ENCODE results near the gene MOB3A. TPM values are rescaled to one million over a fixed set of nuclear protein-coding genes. Genes with fewer than 3 reads are reported as not detected.

The MOB3A gene
- total and polyA plus RNA-seq, 2 experiments from 2014 or later, result 2.9 to 5.9 TPM

DNA sequence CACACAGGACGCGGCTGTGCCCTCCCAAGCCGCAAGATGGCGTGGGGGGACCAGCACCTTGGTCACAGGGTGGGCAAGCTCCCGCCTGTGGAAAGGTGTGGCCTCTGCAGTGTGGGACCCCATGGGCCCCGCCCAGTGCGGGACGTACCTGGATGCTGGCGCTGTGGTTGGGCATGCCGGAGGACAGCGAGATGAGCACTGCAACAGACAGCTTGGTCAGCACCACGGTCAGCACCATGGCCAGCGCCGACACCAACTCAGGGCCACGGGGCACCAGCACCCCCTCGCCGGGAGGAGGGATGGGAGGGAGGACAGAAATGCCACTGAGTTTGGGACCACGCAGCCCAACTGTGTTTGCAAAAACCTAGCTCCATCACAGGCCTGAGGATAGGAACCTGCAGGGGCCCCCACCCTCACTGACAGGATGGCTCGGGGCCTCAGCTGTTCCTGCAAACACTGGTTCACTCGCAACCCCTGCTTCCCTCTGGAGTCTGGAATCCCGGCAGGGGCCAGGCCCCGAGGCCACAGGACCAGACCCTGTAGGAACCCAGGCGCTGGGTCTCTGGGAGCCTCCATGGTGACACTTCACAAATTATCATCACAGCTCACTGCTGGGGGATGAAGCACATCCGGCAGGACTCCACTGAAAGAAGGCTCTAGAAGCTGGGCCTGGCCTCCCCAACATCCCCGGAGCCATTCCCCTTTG is 27.7 kb upstream of the MOB3A start:
- H2AFZ ChIP-seq, result no peak overlapping the region
- H4K20me1 ChIP-seq (replicated peaks; ENCODE audit: insufficient read depth), result peaks cover 22% of the 10 kb centered on the region
- no peak overlapping the region for H3K27ac Mint-ChIP-seq
- H3K4me1 Mint-ChIP-seq, result no peaks in the 10 kb centered on the region
- peak; percentile 79 for ATAC-seq
- no peaks in the 10 kb centered on the region for H3K9me3 Mint-ChIP-seq
- H3K27ac ChIP-seq (ENCODE audit: low read depth), result no peak overlapping the region
- H3K27me3 ChIP-seq (ENCODE audit: insufficient read depth), result no peaks in the 10 kb centered on the region
- H3K79me2 ChIP-seq (replicated peaks; ENCODE audit: insufficient read depth), result no peaks in the 10 kb centered on the region; the same call in 1 of the 2 replicates
- peaks cover 8% of the 10 kb centered on the region for H3K27me3 Mint-ChIP-seq (ENCODE audit: insufficient read depth, low read depth, poor library complexity)
- peak; percentile 76 for DNase-seq (ENCODE audit: low spot score)
- H3K36me3 ChIP-seq (ENCODE audit: insufficient read depth), result peaks cover 37% of the 10 kb centered on the region
- no peak overlapping the region for H3K4me2 ChIP-seq
- no peak overlapping the region for H3K4me3 ChIP-seq
- no peaks in the 10 kb centered on the region for H3K4me1 ChIP-seq (ENCODE audit: insufficient read depth)
- peaks cover 4% of the 10 kb centered on the region; the same call in 1 of the 2 replicates for H3F3A ChIP-seq (replicated peaks; ENCODE audit: low read depth)
- H3K4me3 Mint-ChIP-seq, result no peak overlapping the region
- TF ChIP-seq ZNF114 (CRISPR knock-in tag; IDR thresholded peaks at IDR 0.05) (no peak), ZNF331 (CRISPR knock-in tag; IDR thresholded peaks at IDR 0.05; ENCODE audit: low read depth) (no peak), JUNB (IDR thresholded peaks at IDR 0.05; ENCODE audit: unreplicated experiment) (no peak), CREB1 (CRISPR knock-in tag; IDR thresholded peaks at IDR 0.05; ENCODE audit: low read depth) (no peak), ETS1 (IDR thresholded peaks at IDR 0.05) (no peak), EZH2 (IDR thresholded peaks at IDR 0.05; ENCODE audit: low read depth, unreplicated experiment) (no peak), STAT1 (IDR thresholded peaks at IDR 0.05; ENCODE audit: unreplicated experiment) (no peak), POLR2AphosphoS5 (IDR thresholded peaks at IDR 0.05; ENCODE audit: low read depth) (no peak; the same call in 1 of the 2 replicates), NANOG (IDR thresholded peaks at IDR 0.05; ENCODE audit: borderline replicate concordance) (no peak), EZH2phosphoT487 (IDR thresholded peaks at IDR 0.05; ENCODE audit: unreplicated experiment) (no peak), REST (IDR thresholded peaks at IDR 0.05; ENCODE audit: unreplicated experiment) (peak; percentile 95), CTCF (conservative IDR thresholded peaks at IDR 0.05; ENCODE audit: low read depth in 2 of 2) (peak; percentile 12 to 44; a peak in 2 of 4 replicates)
- TF ChIP-seq, protein P1, sequence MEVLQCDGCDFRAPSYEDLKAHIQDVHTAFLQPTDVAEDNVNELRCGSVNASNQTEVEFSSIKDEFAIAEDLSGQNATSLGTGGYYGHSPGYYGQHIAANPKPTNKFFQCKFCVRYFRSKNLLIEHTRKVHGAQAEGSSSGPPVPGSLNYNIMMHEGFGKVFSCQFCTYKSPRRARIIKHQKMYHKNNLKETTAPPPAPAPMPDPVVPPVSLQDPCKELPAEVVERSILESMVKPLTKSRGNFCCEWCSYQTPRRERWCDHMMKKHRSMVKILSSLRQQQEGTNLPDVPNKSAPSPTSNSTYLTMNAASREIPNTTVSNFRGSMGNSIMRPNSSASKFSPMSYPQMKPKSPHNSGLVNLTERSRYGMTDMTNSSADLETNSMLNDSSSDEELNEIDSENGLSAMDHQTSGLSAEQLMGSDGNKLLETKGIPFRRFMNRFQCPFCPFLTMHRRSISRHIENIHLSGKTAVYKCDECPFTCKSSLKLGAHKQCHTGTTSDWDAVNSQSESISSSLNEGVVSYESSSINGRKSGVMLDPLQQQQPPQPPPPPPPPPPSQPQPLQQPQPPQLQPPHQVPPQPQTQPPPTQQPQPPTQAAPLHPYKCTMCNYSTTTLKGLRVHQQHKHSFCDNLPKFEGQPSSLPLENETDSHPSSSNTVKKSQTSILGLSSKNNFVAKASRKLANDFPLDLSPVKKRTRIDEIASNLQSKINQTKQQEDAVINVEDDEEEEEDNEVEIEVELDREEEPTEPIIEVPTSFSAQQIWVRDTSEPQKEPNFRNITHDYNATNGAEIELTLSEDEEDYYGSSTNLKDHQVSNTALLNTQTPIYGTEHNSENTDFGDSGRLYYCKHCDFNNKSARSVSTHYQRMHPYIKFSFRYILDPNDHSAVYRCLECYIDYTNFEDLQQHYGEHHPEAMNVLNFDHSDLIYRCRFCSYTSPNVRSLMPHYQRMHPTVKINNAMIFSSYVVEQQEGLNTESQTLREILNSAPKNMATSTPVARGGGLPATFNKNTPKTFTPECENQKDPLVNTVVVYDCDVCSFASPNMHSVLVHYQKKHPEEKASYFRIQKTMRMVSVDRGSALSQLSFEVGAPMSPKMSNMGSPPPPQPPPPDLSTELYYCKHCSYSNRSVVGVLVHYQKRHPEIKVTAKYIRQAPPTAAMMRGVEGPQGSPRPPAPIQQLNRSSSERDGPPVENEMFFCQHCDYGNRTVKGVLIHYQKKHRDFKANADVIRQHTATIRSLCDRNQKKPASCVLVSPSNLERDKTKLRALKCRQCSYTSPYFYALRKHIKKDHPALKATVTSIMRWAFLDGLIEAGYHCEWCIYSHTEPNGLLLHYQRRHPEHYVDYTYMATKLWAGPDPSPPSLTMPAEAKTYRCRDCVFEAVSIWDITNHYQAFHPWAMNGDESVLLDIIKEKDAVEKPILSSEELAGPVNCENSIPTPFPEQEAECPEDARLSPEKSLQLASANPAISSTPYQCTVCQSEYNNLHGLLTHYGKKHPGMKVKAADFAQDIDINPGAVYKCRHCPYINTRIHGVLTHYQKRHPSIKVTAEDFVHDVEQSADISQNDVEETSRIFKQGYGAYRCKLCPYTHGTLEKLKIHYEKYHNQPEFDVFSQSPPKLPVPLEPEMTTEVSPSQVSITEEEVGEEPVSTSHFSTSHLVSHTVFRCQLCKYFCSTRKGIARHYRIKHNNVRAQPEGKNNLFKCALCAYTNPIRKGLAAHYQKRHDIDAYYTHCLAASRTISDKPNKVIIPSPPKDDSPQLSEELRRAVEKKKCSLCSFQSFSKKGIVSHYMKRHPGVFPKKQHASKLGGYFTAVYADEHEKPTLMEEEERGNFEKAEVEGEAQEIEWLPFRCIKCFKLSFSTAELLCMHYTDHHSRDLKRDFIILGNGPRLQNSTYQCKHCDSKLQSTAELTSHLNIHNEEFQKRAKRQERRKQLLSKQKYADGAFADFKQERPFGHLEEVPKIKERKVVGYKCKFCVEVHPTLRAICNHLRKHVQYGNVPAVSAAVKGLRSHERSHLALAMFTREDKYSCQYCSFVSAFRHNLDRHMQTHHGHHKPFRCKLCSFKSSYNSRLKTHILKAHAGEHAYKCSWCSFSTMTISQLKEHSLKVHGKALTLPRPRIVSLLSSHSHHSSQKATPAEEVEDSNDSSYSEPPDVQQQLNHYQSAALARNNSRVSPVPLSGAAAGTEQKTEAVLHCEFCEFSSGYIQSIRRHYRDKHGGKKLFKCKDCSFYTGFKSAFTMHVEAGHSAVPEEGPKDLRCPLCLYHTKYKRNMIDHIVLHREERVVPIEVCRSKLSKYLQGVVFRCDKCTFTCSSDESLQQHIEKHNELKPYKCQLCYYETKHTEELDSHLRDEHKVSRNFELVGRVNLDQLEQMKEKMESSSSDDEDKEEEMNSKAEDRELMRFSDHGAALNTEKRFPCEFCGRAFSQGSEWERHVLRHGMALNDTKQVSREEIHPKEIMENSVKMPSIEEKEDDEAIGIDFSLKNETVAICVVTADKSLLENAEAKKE (CRISPR knock-in tag; IDR thresholded peaks at IDR 0.05), result no peak
- peaks cover 79% of the 10 kb centered on the region for H3K36me3 Mint-ChIP-seq (ENCODE audit: low read depth)
- H3K9me2 ChIP-seq (ENCODE audit: insufficient read depth), result no peaks in the 10 kb centered on the region
